SH-SY5Y (cell line): ENCODE measurements around the gene MKX.

Experiments used
- GATA2 ChIP-seq: IDR thresholded peaks from 2 replicates; pipeline ENCODE4 v1.6.1; 2011; ENCODE audit warnings: mild to moderate bottlenecking, low read depth, low read length
- GATA3 ChIP-seq: IDR thresholded peaks from 2 replicates; pipeline ENCODE4 v1.6.1; 2011; ENCODE audit warnings: low read depth, mild to moderate bottlenecking, low read length, moderate library complexity

Gene MKX

DNA sequence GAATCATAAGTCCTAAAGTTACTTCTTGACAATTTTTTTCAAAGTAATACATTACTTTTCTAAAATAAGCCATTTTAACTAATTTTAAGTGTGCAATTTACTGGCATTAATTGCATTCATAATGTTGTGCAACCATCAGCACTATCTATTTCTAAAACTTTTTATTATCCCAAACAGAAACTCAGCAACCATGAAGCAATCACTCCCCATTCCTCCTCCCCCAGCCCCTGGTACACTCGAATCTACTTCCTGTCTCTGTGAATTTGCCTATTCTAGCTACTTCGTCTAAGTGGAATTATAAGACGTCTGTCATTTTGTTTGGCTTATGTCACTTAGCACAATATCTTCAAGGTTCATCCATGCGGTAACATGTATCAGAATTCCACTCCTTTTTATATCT lies 84.9 kb downstream of the MKX start:
- TF ChIP-seq GATA3 (no peak), GATA2 (no peak)

DNA sequence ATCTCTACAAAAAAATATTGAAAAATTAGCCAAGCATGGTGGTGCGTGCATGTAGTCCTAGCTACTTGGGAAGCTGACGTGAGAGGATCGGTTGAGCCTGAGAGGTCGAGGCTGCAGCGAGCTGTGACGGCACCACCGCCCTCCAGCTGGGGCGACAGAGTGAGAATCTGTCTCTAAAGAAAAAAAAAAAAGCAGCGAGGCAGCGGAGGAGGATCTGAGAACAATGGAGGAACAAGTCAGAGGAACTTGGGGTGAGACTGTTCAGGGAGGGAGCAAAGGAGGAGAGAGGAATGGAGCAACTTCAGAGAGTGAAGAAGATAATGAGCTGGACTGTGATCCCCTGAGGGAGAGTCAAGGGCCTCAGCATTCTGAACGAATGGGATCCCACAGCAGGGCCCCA lies 85.4 kb downstream of the MKX start:
- TF ChIP-seq GATA3 = no peak
- no peak for TF ChIP-seq GATA2

DNA sequence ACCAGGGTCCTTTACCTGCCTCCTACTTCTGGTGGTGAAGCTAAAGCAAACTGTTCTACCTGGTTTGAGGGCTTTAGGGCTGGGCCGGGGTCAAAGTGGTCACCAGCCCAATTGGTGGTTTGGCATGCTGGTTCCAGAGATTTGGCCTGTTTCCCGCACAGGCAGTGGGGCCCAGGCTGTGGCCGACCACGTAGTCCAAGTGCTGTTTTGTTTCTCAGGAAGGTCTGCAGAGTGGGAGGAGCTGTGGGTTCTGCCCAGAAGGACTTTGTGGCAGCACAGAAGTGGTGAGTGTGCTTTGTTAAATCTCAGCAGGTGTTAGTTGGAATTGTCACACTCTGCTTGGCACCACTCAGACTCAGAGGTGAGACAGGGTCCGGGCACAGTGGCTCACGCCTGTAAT lies 85.8 kb downstream of the MKX start:
- no peak for TF ChIP-seq GATA2
- TF ChIP-seq GATA3 = no peak

GRCh38 chr10:27658788-27659187 lies 86.8 kb downstream of the MKX start:
- TF ChIP-seq GATA2 = no peak

DNA sequence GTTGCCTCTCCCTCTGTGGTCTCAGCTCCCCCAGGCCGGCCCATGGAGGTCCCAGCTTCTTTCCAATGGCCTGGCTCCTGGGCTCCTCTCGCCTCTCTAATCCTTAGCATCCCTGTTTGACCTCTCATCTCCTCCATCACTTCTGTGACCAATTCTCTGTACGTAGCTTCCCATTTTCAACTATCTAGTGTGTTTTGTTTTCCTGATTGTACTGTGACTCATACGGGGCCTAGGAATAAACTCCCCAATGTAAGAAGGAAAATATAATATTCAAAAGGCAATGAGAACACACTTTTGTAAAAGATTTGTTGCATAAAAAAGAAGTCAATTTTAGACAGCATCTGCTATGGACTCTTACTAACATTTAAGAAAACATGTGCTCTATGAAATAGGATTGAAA lies 90.3 kb downstream of the MKX start:
- TF ChIP-seq GATA2 (no peak), GATA3 (no peak)

GRCh38 chr10:27654284-27654683 lies 91.3 kb downstream of the MKX start:
- no peak for TF ChIP-seq GATA3

GRCh38 chr10:27646604-27647175 lies 98.9 kb downstream of the MKX start:
- TF ChIP-seq GATA3 (no peak), GATA2 (no peak)

GRCh38 chr10:27646194-27646593 lies 99.4 kb downstream of the MKX start:
- TF ChIP-seq GATA2 (no peak), GATA3 (no peak)

GRCh38 chr10:27644307-27644939 lies 101.2 kb downstream of the MKX start:
- TF ChIP-seq GATA2 = no peak
- no peak for TF ChIP-seq GATA3

GRCh38 chr10:27643301-27643700 lies 102.3 kb downstream of the MKX start:
- TF ChIP-seq GATA3 (no peak), GATA2 (no peak)

DNA sequence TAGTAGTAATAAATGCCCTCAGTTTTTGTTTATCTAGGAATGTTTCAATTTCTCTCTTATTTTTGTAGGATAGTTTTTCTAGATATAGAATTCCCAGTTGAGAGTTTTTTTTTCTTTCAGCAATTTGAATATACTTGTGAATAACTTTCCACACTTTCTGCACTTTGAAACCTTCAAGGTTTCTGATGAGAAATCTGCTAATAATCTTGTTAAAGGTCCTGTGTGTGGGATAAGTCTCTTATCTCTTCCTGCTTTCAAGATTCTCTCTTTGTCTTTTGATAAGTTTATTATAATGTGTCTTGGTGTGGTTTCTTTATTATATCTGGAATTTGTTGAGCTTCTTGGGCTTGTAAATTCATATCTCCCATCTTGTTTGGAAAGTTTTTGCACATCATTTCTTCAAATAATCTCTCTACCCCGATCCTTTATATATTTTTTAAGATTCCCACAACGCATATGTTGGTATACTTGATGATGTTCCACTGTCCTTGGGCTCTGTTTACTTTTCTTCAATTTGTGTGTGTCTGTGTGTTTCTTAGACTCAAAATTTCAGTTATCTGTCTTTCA lies 103.5 kb downstream of the MKX start:
- TF ChIP-seq GATA3 = no peak

- no peak for TF ChIP-seq GATA3
- no peak for TF ChIP-seq GATA2
These were observed 107.4 kb downstream of the MKX start for GRCh38 chr10:27638071-27638750.

DNA sequence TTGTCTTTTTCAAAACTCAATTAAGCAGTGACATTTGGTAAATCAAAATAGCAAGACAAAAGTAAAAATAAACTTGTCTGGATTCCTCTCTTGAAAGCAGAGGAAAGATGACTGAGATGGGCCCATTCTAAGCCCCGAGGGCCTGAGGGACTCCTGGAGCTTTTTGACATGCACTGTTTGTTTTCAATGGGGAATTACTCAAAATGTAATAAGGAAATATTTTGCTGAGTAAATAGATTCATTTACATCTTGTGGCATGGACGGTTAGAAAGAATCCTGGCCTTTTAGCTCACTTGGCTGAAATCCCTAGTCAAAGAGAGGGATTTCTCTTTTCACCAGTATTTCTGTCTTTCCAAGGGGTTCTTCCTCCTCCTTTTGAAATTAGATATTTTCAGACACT lies 108.0 kb downstream of the MKX start:
- no peak for TF ChIP-seq GATA2
- TF ChIP-seq GATA3 = no peak

DNA sequence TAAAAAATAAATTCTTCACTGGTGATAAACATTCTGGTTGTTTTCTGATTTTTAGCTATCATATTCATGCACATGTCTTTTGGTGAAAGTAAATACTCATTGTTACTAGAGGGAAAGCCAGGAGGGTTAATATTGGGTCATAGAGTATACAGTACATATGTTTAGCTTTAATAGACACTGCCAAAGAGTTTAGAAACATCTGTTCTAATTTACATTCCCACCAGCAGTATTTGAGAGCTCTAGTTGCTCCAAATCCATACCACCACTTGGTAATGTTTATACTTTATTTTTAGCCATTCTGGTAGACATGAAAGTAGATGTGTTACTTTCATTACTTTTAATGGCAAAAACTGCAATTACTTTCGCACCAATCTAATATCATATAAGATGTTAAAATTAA lies 108.8 kb downstream of the MKX start:
- no peak for TF ChIP-seq GATA2
- no peak for TF ChIP-seq GATA3

- TF ChIP-seq GATA3 = no peak
These were observed 109.8 kb downstream of the MKX start for GRCh38 chr10:27635699-27636270.
